ENCODE data around the gene SYT12. TPM values are rescaled to one million over a fixed set of nuclear protein-coding genes. Genes with fewer than 3 reads are reported as not detected.
A peak's percentile ranks its signal among the peaks of the same experiment; 100 is the strongest.

SYT12 gene
- total and polyA plus RNA-seq, 2 donors (not counting 1 experiment from before 2014, with no cell fraction given): not detected

DNA sequence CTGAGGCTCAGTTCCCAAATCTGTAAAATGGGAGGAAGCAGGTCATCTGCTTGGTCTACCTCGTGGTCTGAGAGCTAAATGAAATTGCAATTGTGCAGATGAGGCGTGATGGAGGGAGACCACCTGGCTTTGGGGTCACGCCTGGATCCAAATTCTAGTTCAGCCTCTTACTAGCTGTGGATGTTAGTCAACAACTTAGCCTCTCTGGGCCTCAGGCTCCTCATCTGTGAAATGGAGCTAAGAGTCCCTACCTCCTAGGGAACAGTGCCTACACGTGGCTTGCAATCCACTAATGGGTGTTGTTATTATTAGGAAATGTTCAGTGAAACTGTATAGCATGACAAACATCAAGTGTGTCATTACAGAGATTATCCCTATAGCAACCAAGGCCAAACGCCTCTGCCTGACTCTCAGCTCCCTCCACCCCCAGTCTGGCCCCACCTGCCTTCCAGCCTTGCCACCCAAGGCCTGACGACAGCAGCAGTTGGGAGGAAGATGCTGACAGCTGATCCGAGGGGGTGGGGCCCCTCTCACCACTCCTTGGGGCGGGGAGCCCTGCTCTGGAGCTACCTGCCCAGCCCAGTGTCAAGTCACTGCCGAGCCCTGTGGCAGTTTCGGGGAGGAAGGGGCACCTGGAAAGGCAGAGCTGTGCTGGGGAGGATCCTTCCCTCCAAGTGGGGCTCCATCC lies 32.0 kb downstream of the SYT12 start:
- Mint-ChIP-seq H3K4me3 (no peak overlapping the region), H3K27me3 (peaks cover 26% of the 10 kb centered on the region), H3K4me1 (peaks cover 13% of the 10 kb centered on the region), H3K9me3 (ENCODE audit: insufficient read depth) (no peaks in the 10 kb centered on the region), H3K27ac (no peak overlapping the region)
- H3K36me3 ChIP-seq (replicated peaks in 1 of 2; ENCODE audit: control extremely low read depth in 1 of 2, control insufficient read depth in 1 of 2, extremely low read depth in 1 of 2, insufficient read depth in 2 of 2, low read length in 1 of 2): no peaks in the 10 kb centered on the region
- H2AFZ ChIP-seq (ENCODE audit: insufficient read depth, low read depth, low read length, poor library complexity, severe bottlenecking): no peak overlapping the region
- no peaks in the 10 kb centered on the region for H4K20me1 ChIP-seq (ENCODE audit: control insufficient read depth, insufficient read depth, low read length, poor library complexity, severe bottlenecking)
- no peak overlapping the region for H3K4me2 ChIP-seq (replicated peaks; ENCODE audit: low read depth, low read length, poor library complexity, severe bottlenecking)
- intact Hi-C loops (cut with micrococcal nuclease): no loop called here
- no peak overlapping the region for H3K27ac ChIP-seq (ENCODE audit: low read length in 2 of 2)
- no peaks in the 10 kb centered on the region for H3K79me2 ChIP-seq (ENCODE audit: control insufficient read depth, insufficient read depth, low read length)
- no peak overlapping the region for H3K4me3 ChIP-seq (ENCODE audit: control extremely low read depth in 1 of 5, extremely low read depth in 1 of 5, insufficient read depth in 1 of 5, low read depth in 2 of 5, low read length in 4 of 5)
- no peak for DNase-seq
- POLR2A ChIA-PET: no interaction called here
- H3K9ac ChIP-seq (ENCODE audit: low read length): no peak overlapping the region
- WGBS (ENCODE audit: insufficient coverage): 77% methylated on average over 9 of the region's 10 CpGs
- peaks cover 0 to 4% (median 0%) of the 10 kb centered on the region in 3 donors for H3K9me3 ChIP-seq (ENCODE audit: control extremely low read depth in 1 of 3, control insufficient read depth in 2 of 3, insufficient read depth in 1 of 3, low read length in 2 of 3)
- H3K27me3 ChIP-seq (replicated peaks in 1 of 4; ENCODE audit: control extremely low read depth in 1 of 4, control insufficient read depth in 3 of 4, insufficient read depth in 4 of 4, low read length in 3 of 4): peaks cover 0 to 32% (median 13%) of the 10 kb centered on the region in 4 experiments
- ATAC-seq (ENCODE audit: low read depth): no peak
- TF ChIP-seq, protein P1, sequence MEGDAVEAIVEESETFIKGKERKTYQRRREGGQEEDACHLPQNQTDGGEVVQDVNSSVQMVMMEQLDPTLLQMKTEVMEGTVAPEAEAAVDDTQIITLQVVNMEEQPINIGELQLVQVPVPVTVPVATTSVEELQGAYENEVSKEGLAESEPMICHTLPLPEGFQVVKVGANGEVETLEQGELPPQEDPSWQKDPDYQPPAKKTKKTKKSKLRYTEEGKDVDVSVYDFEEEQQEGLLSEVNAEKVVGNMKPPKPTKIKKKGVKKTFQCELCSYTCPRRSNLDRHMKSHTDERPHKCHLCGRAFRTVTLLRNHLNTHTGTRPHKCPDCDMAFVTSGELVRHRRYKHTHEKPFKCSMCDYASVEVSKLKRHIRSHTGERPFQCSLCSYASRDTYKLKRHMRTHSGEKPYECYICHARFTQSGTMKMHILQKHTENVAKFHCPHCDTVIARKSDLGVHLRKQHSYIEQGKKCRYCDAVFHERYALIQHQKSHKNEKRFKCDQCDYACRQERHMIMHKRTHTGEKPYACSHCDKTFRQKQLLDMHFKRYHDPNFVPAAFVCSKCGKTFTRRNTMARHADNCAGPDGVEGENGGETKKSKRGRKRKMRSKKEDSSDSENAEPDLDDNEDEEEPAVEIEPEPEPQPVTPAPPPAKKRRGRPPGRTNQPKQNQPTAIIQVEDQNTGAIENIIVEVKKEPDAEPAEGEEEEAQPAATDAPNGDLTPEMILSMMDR (IDR thresholded peaks at IDR 0.05): no peak
- TF ChIP-seq EZH2 (IDR thresholded peaks at IDR 0.05; ENCODE audit: borderline replicate concordance, insufficient read depth, low read depth, low read length, poor library complexity, severe bottlenecking): no peak
- CTCF ChIA-PET: interaction anchor here (1.4 to 1.5 kb wide), 2 partner anchors 16 to 18 kb away, joined by 5 to 6 read pairs; no protein-coding TSS in a partner anchor
- H3K4me1 ChIP-seq (ENCODE audit: control insufficient read depth in 2 of 2, insufficient read depth in 2 of 2, low read length in 2 of 2): peaks cover 9% of the 10 kb centered on the region in 2 donors

DNA sequence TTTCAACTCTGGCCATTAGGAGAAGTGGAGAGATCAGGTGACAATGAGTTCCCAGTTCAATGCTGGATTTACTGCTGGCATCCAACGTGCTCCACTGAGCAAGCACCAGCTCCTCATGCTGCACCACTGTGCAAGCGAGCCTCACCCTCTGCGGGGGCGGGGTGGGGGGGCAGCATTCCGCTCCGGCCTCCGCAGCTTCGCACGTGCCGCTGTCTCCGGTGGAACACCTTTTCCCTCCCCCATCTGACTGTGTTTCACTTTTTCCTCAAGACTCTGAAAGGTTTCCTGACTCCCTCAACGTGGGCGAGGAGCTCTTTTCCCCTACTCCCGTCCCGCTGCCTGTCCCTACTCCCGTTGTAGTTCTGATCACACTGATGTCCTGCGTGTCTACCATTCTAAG lies 32.9 kb downstream of the SYT12 start:
- WGBS (ENCODE audit: insufficient coverage): 47% methylated on average over 17 of the region's 17 CpGs
- H3K27me3 ChIP-seq (replicated peaks in 1 of 4; ENCODE audit: control extremely low read depth in 1 of 4, control insufficient read depth in 3 of 4, insufficient read depth in 4 of 4, low read length in 3 of 4): peaks cover 0 to 28% (median 13%) of the 10 kb centered on the region in 4 experiments
- Mint-ChIP-seq H3K27me3 (peaks cover 26% of the 10 kb centered on the region), H3K9me3 (ENCODE audit: insufficient read depth) (no peaks in the 10 kb centered on the region), H3K27ac (no peak overlapping the region), H3K4me1 (peaks cover 13% of the 10 kb centered on the region), H3K4me3 (peak overlapping the region; percentile 82)
- H3K9ac ChIP-seq (ENCODE audit: low read length): no peak overlapping the region
- no peaks in the 10 kb centered on the region for H4K20me1 ChIP-seq (ENCODE audit: control insufficient read depth, insufficient read depth, low read length, poor library complexity, severe bottlenecking)
- intact Hi-C loops (cut with micrococcal nuclease): no loop called here
- TF ChIP-seq, protein P1 (IDR thresholded peaks at IDR 0.05): no peak
- TF ChIP-seq EZH2 (IDR thresholded peaks at IDR 0.05; ENCODE audit: borderline replicate concordance, insufficient read depth, low read depth, low read length, poor library complexity, severe bottlenecking): no peak
- H3K4me3 ChIP-seq (ENCODE audit: control extremely low read depth in 1 of 5, extremely low read depth in 1 of 5, insufficient read depth in 1 of 5, low read depth in 2 of 5, low read length in 4 of 5): no peak overlapping the region
- H3K4me1 ChIP-seq (ENCODE audit: control insufficient read depth in 2 of 2, insufficient read depth in 2 of 2, low read length in 2 of 2): peaks cover 9% of the 10 kb centered on the region in 2 donors
- CTCF ChIA-PET: interaction anchor here (1.4 to 1.5 kb wide), 2 partner anchors 15 to 17 kb away, joined by 5 to 6 read pairs; no protein-coding TSS in a partner anchor
- POLR2A ChIA-PET: interaction anchor here (0.5 kb wide), 1 partner anchor 8 kb away, joined by 5 read pairs; no protein-coding TSS in a partner anchor
- peak overlapping the region; percentile 88 for H3K4me2 ChIP-seq (replicated peaks; ENCODE audit: low read depth, low read length, poor library complexity, severe bottlenecking)
- no peak for ATAC-seq (ENCODE audit: low read depth)
- peaks cover 0 to 4% (median 0%) of the 10 kb centered on the region in 3 donors for H3K9me3 ChIP-seq (ENCODE audit: control extremely low read depth in 1 of 3, control insufficient read depth in 2 of 3, insufficient read depth in 1 of 3, low read length in 2 of 3)
- H2AFZ ChIP-seq (ENCODE audit: insufficient read depth, low read depth, low read length, poor library complexity, severe bottlenecking): peak overlapping the region; percentile 81
- H3K36me3 ChIP-seq (replicated peaks in 1 of 2; ENCODE audit: control extremely low read depth in 1 of 2, control insufficient read depth in 1 of 2, extremely low read depth in 1 of 2, insufficient read depth in 2 of 2, low read length in 1 of 2): no peaks in the 10 kb centered on the region
- no peak for DNase-seq
- no peak overlapping the region for H3K27ac ChIP-seq (ENCODE audit: low read length in 2 of 2)
- H3K79me2 ChIP-seq (ENCODE audit: control insufficient read depth, insufficient read depth, low read length): no peaks in the 10 kb centered on the region

Measured in B cell (primary cell).